ENCODE measurements around the gene H2BK1. TPM values are rescaled to one million over a fixed set of nuclear protein-coding genes. Genes with fewer than 3 reads are reported as not detected.

H2BK1 gene
- total and polyA plus RNA-seq, 10 donors = 0.24 TPM; not detected in 9

GRCh38 chr7:151168003-151168786, 42.1 kb downstream of the H2BK1 start:
- intact Hi-C loops (cut with DNase I; ENCODE audit: low total_unique reads) = no loop called here
- Histone ChIP-seq H3K27ac (no peak overlapping the region), H3K27me3 (replicated peaks in 1 of 7) (peaks cover 0 to 94% (median 57%) of the 10 kb centered on the region in 7 donors), H3K36me3 (no peaks in the 10 kb centered on the region), H3K4me1 (peaks cover 7 to 30% (median 20%) of the 10 kb centered on the region in 6 donors), H3K9me3 (no peaks in the 10 kb centered on the region), H3K4me3 (peak overlapping the region; percentile 27 to 74 (median 43))
- WGBS, 5 donors = 2 to 3% (median 2%) methylated on average over 35 to 52 of the region's 52 CpGs
- peak in 9 of 11 experiments; percentile 37 to 84 (median 73) for TF ChIP-seq CTCF (IDR thresholded peaks at IDR 0.05 in 8 of 11, conservative IDR thresholded peaks at IDR 0.05 in 3 of 11)
- TF ChIP-seq POLR2A (IDR thresholded peaks at IDR 0.05) = no peak
- TF ChIP-seq POLR2AphosphoS5 (IDR thresholded peaks at IDR 0.05) = peak in 1 of 3 donors; percentile 39
- DNase-seq = no peak

GRCh38 chr7:151167197-151167961, 42.9 kb downstream of the H2BK1 start, which contains the start of gene GBX1:
TSS of gene GBX1 (minus strand) at chr7:151167694. CDS start at chr7:151167548, 146 bp downstream.
- Histone ChIP-seq H3K4me3 (peak within 1 kb of the TSS; percentile 27 to 74 (median 43)), H3K36me3 (no peaks in the 10 kb centered on the region), H3K27ac (no peak within 1 kb of the TSS), H3K27me3 (replicated peaks in 1 of 7) (peaks cover 0 to 94% (median 52%) of the 10 kb centered on the region in 7 donors), H3K4me1 (peaks cover 7 to 23% (median 20%) of the 10 kb centered on the region in 6 donors), H3K9me3 (no peaks in the 10 kb centered on the region)
- TF ChIP-seq POLR2AphosphoS5 (IDR thresholded peaks at IDR 0.05) (no peak), CTCF (IDR thresholded peaks at IDR 0.05 in 8 of 11, conservative IDR thresholded peaks at IDR 0.05 in 3 of 11) (peak in 2 of 11 experiments; percentile 9 to 24), POLR2A (IDR thresholded peaks at IDR 0.05) (no peak)
- intact Hi-C loops (cut with DNase I; ENCODE audit: low total_unique reads) = no loop called here
- DNase-seq = no peak
- 1 to 4% (median 2%) methylated on average over 10 to 101 of the region's 101 CpGs for WGBS, 5 donors

DNA sequence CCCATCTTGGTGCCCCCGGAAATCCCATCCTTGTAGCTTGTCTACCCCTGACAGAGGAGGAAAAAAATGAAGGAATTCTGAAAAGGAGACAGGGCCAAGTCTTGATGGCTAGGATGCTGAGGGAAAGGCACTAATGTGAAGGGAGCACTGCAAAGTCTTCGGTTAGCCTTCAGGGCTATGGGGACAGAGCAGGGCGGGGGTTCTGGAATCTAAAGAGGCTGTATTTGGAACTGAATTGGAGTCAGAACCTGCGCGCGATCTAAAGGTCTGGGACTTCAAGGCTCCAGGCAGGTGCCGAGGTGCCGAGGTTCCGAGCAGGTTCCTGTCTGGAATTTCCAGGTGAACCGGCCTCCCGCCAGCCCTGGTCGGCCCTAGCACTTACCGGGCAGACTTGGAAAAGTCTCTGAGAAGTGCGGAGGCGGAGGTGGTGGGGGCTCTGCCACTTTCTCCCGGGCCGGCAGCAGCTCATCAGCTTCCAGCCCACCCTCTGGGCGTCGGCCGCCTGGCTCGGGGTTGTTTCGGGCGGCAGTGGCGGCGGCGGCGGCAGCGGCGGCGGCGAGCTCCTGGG, 43.6 kb downstream of the H2BK1 start:
- intact Hi-C loops (cut with DNase I; ENCODE audit: low total_unique reads) = no loop called here
- Histone ChIP-seq H3K4me3 (peak overlapping the region; percentile 22 to 74 (median 43)), H3K4me1 (peaks cover 7 to 22% (median 20%) of the 10 kb centered on the region in 6 donors), H3K9me3 (no peaks in the 10 kb centered on the region), H3K36me3 (no peaks in the 10 kb centered on the region), H3K27me3 (replicated peaks in 1 of 7) (peaks cover 0 to 88% (median 51%) of the 10 kb centered on the region in 7 donors), H3K27ac (no peak overlapping the region)
- no peak for DNase-seq
- 11 to 33% (median 13%) methylated on average over 14 to 31 of the region's 31 CpGs for WGBS, 5 donors
- TF ChIP-seq POLR2AphosphoS5 (IDR thresholded peaks at IDR 0.05) = no peak
- TF ChIP-seq CTCF (IDR thresholded peaks at IDR 0.05 in 8 of 11, conservative IDR thresholded peaks at IDR 0.05 in 3 of 11) = peak in 1 of 11 experiments; percentile 28
- TF ChIP-seq POLR2A (IDR thresholded peaks at IDR 0.05) = no peak

Measured in spleen (tissue), 11 donors.